NCI-H146 treated with DMSO at 0.1 percent for 48 hours (cell line): ENCODE results near the gene C12orf57.

Source experiments
- DNase-seq: peaks from one replicate; lab custom pipeline; 2025; ENCODE audit not compliant: unreplicated experiment; lab: John Stamatoyannopoulos, UW

The C12orf57 gene

DNA sequence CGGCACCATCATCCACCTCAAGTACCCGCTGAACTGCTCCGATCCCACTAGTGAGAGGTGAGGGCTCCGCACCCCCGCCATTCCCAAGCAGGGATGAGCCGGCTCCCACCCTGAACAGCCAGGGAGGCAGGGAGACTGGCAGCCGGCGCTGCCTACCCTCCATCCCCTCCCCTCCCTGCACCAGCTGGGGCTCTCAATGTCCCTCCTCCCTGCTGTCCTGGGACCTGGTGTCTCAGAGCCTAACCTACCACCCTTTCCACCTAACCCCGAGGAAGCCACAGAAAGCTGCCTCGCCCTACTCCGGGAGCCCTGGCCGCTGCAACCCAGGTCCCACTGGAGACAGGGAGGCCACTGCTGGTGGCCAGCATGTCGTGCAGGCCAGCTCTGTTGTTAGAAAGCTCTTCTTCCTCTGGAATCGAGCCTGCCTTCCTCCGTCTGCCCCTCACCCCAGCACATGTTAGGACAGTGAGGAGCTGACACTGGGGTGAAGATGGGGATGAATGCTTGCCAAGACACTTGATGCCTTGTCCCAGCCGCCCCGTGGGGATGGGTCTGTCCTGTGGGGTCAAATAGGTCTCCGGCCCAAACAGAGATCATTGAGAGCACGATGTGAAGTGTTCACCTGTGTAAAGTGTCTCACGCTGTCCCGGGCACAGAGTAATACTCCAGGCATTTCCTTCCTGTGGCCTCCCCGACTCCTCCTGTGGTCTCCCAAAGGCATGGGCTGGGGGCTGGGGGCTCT, 8.5 kb downstream of the C12orf57 start:
- DNase-seq: no peak

DNA sequence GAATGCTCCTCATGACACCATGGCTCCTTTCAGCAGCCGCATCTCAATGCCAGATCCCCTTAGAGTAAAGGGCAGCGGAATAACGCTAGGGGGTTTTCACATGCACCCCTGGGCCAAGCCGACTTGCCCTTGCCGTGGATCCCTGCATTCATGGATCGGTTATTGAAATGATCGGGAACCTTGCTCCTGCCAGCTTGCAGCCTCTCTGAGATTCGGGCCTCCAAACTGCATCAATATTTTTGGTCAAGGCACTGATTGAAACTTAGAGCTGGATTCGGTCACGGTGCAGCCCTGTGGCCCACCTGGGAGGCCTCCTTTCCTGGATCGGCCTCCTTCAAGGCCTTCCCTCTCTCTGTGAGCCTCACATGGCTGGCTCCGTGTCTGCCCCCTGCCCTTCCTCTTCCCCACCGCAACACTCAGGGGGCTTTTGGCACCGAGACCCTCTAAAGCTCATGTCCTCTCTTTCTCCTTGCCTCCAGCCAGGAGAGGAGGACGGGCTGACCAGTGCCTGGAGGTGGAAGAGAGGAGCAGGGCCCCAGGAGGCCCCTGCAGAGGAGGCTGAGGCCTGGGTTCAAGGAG, 9.1 kb downstream of the C12orf57 start:
- no peak for DNase-seq

DNA sequence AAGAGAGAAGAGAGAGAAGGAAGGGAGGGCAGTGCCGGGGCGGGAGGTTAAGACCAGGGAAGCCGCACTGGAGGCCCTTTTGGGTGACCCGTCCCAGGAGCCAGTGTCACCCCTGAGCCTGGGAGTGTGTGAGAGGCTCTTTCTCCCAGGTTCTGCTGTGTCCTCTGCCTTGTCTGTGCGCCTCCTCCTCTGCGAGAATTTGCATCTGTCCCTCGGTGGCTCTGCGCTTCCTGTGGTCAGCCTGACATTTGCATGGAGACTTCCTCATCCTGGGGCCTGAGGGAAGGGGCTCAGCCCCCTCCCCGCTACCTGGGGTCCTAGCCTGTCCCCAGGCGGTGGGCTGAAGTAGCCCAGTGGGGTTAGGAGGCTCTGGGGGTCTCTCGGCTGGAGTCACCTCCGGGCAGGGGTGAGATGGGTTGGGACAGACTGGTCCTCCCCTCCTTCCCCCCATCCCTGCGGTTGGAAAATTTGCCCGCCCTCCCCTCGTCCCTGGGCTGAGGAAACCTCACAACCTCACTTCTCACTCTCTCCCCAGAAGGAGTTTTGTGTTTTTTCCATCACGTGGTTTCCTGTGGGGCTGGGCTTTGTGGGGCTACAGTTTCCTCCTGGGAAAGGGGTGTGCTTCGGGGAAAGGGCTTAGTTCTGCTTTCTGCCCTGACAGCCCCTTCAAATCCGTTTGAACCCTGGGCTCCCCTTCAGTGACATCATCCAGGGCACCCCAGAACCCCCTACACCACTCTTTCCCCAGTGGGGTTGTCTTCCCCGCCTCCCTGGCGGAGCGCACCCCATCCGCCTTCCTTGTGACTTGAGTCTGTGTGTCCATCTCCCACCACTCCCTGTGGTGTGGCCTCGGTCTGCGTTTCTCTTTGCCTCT, 9.9 kb downstream of the C12orf57 start:
- DNase-seq: no peak

DNA sequence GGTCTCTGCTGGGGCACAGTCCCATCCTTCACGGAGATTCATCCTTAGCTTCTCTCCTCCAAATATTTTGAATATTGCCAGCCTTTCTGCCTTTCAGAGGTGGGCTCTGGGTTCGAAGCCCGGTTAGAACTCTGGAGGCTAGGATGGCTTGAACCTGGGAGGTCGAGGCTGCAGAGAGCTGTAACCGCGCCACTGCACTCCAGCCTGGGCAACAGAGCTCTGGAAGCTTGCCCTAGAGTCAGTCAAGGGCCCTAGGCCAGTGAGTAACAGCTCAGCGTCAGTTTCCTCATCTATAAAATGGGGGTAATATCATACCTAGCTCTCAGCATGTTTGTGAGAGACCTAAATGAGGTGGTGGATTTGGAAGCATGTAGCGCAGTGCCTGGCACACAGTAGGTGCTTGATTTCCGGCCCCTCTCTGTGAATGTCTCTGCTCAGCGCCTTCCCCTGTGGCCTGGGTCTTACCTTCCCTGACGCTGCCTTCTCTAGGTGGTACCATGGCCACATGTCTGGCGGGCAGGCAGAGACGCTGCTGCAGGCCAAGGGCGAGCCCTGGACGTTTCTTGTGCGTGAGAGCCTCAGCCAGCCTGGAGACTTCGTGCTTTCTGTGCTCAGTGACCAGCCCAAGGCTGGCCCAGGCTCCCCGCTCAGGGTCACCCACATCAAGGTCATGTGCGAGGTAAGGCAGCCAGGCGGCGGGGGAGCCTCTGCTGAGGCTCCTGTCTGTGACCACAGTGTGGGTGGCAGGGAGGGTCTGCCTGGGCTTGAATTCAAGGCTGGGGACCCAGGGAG, 10.7 kb downstream of the C12orf57 start:
- DNase-seq: no peak

- DNase-seq: no peak
These were observed 11.5 kb downstream of the C12orf57 start for GRCh38 chr12:6955108-6956020.

GRCh38 chr12:6956021-6956727, 12.4 kb downstream of the C12orf57 start:
- DNase-seq: no peak

DNA sequence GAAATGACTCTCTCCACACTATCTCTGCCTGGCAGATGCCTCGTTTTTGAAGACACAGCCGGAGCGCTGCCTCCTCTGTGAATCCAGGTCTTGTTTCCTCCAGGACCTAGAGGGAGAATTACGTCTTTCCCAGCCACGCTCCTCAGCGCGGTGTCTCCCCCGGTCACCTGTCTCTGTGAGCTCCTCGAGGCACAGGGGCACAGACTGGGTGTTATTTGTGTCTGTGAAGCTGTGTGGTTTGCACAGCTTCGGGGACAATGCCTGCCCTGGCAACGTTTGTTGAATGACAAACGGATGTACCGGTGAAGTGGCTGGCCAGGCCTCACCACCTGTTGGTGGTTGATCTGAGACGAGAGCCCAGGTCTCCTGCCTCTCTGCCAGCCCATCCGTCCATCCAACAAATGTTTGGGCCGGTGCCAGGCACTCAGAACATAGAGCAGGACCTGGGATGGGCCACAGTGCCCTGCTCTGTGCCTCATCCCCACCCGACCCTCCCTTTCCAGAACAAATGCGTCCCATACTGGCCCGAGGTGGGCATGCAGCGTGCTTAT, 13.4 kb downstream of the C12orf57 start:
- no peak for DNase-seq

DNA sequence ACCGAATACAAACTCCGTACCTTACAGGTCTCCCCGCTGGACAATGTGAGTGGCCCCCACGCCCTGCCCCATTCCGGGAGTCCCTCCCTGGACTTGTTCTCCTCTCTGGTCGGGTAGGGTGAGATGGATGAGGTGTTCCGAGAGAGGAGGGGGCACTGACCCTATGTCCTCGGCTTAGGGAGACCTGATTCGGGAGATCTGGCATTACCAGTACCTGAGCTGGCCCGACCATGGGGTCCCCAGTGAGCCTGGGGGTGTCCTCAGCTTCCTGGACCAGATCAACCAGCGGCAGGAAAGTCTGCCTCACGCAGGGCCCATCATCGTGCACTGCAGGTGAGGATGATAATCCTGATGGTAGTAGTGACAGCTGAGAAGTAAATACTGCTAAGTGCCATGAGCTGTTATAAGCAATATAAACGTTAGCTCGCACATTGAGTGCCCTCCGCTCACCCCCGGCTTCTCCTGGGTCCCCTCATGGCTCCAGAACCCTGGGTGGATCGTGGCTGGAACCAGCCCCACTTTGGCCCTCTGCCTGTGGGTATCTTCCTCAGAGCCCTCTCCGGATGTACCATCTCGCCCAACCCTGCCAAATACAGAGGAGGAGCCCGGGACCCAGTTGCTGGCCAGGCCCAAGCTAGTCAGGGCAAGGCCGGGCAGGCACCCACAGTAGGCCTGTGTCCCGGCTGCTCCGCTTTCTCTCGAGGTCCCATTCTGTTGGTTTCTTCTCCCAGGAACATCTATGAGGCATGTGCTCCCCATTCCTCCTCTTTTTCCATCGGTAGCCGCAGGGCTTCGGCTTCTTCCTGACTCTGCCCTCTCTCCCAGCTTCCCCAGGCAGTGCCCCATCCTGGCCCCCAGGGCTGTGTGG, 14.2 kb downstream of the C12orf57 start:
- DNase-seq: no peak

DNA sequence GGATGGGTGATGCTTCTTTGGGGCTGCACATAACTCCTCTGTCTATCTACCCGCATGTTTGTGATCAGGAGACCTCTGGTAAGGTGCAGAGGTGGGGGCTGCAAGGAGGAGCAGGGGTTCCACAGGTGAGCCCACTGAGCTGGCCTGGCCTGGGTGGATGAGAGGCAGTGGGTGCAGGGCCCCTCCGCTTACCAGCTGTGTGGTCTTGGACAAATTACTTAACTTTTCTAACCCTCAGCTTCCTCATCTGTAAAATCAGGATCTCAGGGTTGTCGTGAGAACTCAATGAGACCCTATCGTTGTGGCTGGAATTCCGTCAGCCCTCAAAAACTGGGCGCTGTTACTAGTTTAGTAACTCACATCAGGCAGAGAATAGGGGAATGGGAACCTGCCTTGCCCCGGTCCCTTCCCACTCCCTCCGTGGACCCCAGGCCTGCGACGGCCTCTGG, 14.8 kb downstream of the C12orf57 start:
- no peak for DNase-seq

- DNase-seq: no peak
These were observed 15.4 kb downstream of the C12orf57 start for GRCh38 chr12:6959058-6959804.

DNA sequence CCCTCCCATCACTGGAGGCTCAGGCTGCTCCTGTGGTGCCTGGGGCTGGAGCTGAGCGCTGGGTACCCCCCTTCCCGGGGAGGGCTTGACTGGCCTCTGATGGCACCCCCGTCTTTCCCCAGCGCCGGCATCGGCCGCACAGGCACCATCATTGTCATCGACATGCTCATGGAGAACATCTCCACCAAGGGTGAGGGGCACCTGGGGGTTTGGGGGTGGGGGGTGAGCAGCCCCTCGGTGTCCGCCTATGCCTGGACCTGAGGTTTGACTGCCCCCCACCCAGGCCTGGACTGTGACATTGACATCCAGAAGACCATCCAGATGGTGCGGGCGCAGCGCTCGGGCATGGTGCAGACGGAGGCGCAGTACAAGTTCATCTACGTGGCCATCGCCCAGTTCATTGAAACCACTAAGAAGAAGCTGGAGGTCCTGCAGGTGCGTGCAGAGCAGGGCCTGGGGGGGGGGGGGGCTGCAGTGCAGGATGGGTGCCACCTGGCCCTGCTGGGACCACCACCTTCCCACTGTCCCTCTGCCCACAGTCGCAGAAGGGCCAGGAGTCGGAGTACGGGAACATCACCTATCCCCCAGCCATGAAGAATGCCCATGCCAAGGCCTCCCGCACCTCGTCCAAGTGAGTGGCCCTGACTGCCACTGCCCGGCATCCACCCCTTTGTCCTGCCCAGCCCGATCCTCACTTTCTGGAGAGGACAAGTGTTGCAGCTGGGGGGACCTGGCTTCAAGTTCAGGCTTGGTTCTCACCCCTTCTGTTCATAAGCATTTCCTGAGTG, 16.2 kb downstream of the C12orf57 start:
- no peak for DNase-seq

DNA sequence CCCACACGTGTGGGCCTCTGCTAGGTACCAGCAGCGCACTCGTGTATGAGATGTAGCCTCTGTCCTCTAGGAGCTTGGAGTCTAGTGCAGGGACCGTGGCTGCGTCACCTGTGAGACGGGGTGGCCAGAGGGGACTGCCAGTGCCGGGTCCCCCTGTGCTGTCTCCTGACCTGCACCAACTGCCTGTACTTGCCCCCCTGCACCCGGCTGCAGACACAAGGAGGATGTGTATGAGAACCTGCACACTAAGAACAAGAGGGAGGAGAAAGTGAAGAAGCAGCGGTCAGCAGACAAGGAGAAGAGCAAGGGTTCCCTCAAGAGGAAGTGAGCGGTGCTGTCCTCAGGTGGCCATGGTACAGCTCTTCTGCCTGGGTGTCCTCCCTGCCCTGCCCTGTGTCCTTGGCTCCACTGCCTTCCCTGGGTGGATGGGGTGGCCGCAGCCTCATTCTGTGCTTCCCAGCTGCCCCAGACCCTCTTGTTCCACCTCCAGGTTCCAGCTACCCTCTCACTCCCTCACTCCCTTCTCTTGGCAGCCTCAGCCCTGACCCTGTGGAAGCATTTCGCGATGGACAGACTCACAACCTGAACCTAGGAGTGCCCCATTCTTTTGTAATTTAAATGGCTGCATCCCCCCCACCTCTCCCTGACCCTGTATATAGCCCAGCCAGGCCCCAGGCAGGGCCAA, 16.9 kb downstream of the C12orf57 start:
- peak; percentile 57 for DNase-seq

- DNase-seq: peak; percentile 72
These were observed 17.5 kb downstream of the C12orf57 start for GRCh38 chr12:6961278-6961694.

DNA sequence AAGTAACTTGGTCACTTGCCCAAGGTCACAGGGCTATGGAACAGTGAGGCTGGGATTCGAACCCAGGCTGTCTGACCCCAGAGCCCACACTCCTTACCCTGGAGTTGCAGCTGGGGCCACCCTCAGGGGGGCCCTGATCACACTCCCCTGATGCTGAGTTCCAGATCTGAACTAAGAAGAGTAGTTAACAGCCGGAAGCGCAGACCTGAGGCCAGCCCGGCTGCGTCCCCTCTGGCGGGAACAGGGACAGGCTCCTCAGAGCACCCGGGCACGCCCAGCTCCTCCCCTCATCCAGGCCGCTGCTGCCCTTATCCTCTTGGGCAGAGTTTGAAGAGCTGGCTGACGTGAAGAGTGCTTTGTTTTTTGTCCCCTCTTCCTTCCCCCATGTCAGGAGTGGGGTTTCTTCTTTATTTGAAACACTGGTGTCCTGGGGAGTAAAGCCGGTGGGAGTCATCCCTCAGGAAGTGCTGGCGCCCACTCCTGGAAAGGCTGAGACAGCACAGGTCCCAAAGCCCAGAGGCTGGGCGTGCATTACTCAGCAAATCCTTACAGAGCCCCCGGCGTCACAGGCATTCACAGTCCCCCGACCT, 18.0 kb downstream of the C12orf57 start:
- DNase-seq: no peak

DNA sequence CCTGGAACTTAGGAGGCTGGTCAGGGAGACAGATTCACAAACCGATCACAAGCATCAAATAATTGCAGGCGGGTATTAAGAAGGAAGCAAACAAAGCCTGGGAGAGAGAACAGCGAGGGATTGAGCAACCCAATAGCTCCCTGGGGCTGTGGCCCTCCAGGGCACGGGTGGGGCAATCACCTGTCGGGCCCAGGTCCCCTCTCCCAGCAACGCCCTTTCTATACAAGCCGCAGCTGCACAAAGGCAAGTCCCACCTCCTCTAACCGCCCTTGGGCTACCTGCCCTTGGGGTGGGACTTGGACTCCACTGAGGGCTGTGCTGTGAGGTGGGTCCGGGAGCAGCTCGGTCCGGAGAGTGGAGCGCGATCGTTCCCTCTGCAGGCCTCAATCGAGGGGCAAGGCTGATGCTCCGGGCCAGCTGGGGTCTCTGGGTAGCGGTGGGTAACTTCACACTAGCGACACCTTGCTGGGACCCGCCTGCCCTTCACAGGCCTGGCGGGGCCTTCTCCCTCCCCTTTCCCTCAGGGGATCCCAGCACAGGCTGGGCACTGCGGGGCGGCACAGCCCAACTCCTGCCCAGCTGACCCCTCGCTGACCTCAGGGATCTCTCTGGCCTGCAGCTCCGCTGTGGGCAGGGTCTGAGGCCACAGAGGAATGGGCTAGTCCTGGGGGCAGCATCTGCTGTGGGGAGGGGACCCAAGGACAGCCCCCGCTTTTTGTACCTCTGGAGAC, 18.6 kb downstream of the C12orf57 start:
- DNase-seq: peak; percentile 100
